ENCODE measurements around the gene IQSEC1.

The IQSEC1 gene

DNA sequence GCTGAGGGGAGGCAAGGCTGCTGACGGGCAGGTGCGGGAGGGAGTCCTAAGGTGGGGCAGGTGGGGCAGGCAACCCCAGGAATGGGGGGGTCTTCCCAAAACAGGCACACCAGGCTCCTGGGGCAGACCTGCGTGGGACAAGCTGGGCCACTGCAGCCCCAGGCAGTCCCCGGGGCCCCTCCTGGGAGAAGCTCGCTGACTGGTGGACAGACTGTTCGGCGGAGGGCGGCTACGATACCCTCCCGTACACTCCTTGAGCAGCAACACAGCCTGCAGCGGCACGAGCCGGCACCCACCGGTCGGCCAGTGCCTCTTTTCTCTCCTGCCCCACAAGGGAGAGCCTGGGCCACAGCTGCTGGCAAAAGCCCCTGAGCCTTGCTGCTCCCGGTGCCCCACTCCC, 165.9 kb downstream of the IQSEC1 start:
- no peak for DNase-seq (ENCODE audit: low read depth)

DNA sequence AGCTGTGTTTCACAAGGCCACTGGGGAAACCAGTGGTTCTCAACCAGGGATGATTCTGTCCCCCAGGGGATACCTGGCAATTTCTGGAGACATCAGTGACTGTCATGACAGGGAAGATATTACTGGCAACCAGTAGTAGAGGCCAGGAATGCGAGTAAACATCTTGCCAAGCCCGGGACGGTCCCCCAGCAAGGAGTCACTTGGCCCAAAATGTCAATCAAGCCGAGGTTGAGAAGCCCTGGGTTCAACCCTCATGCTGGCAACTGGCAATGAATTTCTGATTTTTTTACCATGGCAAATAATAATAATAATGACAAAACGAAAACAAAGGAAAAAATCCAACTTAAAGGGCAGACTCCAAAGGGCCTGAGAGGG, 166.3 kb downstream of the IQSEC1 start:
- DNase-seq (ENCODE audit: low read depth), result no peak

DNA sequence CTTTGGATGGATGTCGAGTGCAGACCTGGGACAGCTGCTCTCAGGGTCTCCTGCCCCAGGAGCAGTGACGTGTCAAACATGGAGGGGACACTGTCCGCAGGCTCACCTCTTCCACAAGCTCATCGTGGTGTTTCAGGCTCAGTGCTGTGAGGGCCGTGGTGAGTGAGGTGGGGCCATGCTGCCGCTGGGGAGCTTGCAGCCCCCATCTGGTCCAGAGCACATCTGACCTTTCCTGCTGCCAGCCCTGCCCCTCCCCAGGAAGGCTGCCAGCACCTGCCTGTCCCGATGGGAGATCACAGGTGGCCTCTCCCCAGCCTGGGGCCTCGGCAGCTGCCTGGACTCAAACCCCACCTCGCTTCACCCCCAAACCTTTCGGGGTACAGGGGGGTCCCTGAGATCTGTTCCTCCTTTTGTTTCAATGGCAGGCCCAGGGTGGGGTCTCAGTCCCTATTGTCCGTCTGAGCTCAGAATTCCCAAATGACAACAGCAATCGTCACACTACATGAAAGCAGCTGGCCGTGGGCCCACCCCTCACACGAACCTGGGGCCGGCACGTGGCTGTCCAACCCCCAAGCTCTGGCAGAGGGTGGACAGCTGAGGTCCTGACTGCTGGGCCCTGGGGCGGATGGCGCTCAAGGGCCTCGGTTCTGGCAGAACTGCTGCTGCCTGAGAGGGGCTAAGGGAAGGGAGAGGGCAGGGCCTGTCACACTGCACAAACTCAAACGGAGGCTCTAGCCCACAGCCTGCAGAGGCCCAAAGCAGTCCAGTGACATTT, 166.9 kb downstream of the IQSEC1 start:
- DNase-seq (ENCODE audit: low read depth), result no peak

DNA sequence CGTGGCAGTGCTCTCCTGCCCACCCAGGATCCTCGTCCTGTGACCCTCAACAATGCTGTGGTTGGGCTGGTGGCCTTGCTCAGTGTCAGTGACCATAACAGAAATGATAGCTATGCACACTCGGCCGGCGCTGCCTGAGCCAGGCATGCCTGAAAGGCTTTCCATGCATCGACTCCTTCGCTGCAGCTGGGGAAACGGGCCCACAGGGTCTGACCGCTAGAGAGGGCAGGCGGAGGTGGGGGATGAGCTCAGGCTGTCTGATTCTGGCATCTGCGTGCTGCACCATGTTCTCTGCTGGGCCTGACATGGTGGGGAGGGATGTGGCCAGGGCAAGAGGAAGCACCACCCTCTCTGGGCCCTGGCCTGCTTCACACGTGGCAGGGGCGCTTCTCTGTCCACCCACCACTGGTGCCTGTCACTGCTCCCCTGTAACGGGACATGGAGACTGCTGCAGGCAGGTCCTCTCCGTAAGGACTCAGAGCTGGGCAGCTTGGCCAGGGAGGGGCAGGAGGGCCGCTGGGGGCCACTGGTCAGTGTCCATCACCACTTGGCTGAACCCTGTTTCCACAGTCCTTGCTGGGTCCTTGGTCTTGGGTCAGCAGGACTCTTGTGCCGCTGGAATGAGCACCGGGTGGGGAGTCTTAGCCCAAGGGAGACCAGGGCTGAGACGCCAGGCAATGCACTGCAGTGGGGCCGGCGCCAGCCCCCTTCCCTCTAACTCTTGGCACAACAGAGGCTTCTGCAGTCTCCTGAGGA, 167.7 kb downstream of the IQSEC1 start:
- DNase-seq (ENCODE audit: low read depth), result no peak

DNA sequence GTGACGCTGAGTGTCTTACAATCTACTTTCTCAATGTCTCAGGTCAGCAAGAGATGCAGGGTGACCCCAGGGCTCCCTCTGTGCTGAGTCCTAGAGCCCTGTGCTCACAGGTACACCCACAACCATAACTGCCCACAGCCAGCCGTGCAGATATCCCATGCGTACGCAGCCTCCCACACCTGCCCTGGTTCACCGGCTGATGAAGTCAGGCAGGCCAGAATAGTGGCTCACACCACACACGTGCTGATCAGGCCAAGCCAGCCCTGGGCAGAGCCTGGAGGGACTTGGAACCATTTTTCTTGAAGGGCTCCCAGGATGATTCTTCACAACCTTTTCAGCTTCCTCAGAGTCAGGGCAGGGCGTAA, 168.3 kb downstream of the IQSEC1 start:
- DNase-seq (ENCODE audit: low read depth), result no peak

DNA sequence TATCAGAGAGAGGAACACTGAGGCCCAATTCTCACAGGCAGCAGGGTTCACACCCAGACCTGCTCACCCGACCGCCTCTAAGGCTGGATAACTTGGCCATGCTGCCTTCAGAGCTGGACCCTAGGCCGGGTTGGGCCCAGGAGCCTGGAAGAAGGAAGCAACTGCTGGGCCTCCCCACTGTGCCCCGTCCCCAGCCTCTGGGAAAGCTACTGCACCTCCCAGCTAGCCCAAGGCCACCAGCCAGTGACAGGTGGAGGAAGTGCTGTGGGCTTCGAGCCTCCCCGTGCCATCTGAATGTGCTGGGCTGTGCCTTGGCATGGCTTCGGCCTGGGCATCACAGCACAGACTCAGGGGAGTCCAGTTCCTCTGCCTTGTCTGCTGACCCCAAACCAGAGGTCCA, 169.3 kb downstream of the IQSEC1 start:
- DNase-seq (ENCODE audit: low read depth), result no peak

DNA sequence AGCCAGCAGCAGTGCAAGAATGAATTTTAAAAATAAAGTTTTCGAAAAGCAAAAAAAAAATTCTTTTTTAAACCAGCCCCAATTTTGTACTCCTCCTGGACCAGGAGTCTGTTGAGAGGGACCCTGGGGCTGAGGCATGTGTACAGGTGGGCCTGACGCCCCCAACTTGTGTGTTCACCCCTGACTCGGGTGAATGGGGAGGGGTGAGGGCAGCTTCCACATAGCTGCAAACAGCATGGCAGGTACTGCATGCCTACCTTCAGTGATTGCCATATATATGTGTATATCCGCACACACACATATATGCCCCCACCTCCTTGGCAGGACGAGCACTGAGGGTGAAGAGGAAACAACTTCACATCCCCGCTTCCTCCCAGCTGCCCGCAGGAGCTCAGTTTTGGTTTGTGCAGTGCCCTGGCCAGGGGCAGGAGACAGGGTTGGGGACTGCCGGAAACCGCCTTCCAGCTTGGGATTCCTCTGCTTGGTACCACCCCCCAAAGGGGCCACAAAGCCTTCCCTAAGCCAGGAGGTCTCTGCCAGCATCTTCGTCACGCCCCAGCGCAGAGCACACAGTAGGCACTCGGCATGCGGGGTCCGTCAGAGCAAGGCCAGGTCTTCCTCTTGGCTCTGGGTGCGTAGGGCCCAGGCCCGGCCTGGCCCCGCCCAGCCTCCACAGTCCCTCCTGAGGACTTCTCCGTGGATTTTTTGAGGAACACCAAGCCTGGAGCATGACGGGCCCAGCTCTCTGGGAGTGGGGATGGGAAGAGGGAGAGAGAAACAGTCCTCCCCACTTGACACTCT, 170.0 kb downstream of the IQSEC1 start:
- no peak for DNase-seq (ENCODE audit: low read depth)

DNA sequence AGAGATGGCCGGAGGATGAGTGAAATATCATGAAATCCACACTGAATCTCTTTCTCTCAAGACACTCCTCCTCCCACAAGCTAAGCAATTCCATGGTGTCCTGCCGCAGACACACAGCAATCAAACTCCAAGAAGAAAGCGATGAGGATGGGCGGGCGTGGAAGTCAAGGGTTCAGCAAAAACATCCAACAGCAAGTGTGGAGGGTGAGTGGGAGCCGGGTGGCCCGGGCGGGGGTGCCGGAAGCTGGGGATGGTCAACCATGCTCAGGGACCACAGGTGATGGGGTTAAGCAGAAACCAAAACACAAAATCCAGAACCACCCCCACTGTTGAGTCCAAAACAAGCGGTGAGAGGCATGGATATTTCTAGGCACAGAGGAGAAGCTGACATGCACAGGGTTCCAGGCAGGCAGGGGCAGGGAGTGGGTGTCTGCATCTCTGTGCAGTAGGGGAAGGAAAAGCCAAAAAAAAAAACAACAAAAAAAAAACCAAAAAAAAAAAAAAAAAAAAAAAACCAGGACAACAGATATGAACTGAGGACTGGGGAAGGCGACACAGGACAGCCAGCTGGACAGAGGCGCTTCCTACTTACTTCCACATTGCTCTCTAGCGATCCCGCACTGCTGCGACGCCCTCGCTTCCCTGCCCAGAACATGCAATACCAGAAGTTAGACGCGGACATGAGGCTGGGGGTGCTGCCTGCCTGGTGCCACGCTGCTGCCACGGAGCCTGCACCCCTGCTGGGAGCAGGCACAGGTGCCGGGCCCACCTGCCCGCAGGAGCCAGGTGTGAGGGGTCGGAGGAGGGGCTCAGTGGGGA, 170.8 kb downstream of the IQSEC1 start:
- DNase-seq (ENCODE audit: low read depth), result no peak

DNA sequence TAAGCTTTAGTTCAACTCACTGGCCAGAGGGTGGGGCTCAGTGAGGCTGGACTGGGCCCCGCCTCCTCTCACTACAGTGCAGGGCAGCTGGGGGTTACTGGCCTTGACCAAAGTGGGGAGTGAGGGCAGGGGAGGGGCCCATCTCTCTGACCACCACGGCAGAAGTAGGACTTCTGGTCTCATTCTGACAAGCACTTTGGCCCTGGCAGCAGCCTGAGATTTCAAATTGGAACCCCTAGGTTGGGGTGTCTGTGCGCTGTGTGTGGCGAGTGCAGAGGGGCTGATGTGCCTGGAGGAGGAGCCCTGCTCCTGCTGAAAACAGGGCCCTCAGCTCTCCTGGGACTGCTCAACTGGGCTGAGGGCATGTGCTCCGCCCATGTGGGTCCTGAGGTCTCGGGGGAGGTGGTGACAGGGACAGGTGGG, 171.6 kb downstream of the IQSEC1 start:
- no peak for DNase-seq (ENCODE audit: low read depth)

DNA sequence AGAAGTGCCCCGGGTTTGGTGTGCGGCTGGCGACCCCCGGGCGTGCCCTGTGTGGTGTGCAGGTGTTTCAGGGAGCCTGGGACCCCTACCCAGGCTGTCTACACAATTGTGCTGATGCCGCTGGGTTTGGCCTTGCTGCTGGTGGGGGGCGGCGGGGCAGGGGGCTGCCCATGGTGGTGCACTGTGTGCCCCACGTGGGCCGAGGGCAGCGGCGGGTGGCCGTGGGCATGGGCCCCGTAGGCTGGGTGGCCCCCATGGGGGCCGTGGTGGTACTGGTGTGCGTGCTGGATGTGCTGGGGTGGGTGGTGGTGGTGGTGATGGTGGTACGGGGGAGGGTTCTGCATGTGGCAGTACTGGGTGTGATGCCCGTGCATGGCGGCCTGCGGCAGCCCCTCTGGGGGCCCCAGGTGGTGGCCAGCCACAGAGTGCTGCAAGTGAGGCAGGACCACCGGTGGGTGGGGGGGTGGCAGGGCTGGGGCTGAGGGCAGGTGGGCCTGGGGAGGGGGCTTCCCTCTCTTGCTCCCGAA, 172.3 kb downstream of the IQSEC1 start:
- no peak for DNase-seq (ENCODE audit: low read depth)

DNA sequence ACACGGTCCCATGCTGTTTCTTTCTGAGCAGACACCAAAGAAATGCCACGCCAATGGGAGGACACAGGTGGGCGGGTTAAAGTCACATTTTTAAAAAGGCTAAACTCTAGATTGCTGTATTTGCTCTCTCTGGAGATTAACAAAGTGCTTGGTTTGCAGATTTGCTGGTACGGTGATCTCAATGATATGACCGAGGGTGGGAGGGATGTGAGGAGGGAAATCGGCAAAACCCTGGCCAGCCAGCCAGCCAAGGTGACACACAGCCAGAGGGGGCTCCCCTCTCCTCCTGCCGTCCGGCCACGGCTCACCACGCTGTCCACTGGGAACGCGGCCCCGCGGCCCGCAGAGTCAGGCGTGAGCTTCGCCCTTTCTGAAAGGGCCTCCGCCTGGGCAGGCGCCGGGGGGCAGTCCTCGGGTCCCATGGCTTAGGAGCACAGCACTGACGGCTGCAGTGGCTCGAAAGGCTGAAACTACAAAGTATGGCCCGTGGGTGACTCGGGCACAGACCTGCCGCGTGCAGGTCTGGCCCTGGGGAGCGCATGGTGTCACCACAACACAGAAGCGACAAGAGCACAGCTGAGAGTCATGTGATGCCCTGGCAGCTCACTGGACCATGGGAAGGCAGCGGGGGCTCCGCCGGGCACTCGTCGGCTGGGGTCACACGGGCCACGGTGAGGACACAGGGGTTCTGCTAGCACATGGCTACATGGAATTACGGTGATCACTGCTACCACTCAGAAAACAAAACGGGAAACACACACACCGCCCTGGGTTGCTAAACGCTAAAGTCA, 174.1 kb downstream of the IQSEC1 start:
- no peak for DNase-seq (ENCODE audit: low read depth)

DNA sequence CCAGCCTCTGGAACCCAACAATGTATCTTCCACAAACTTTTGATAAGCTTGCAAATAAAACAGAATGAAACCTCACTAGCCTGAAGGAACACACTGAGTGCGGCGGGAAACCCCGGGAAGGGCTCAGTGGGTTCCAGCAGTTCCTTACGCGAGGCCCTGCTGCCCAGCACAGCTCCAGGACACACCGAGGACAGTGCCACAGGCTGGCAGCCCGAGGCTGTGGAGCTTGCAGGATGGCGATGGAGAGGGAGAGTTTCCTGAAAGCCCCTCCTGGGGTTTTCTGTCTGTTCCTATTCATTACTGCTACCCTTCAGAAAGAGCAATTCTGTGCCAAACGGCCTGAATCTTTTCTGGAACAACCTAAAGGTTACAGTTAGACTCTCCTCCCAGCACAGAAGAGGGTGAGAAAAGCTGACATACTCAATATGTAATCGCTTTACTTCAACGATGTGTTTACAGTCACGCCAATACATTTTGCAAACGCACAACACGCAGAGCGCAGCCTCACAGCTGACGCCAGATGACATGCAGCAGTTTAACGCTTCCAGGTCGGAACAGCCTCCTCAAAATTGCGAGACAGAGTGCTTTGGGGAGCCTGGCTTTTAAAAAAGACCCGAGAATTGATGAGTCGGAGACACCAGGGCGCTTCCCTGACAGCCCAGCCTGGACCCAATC, 174.8 kb downstream of the IQSEC1 start:
- no peak for DNase-seq (ENCODE audit: low read depth)

DNA sequence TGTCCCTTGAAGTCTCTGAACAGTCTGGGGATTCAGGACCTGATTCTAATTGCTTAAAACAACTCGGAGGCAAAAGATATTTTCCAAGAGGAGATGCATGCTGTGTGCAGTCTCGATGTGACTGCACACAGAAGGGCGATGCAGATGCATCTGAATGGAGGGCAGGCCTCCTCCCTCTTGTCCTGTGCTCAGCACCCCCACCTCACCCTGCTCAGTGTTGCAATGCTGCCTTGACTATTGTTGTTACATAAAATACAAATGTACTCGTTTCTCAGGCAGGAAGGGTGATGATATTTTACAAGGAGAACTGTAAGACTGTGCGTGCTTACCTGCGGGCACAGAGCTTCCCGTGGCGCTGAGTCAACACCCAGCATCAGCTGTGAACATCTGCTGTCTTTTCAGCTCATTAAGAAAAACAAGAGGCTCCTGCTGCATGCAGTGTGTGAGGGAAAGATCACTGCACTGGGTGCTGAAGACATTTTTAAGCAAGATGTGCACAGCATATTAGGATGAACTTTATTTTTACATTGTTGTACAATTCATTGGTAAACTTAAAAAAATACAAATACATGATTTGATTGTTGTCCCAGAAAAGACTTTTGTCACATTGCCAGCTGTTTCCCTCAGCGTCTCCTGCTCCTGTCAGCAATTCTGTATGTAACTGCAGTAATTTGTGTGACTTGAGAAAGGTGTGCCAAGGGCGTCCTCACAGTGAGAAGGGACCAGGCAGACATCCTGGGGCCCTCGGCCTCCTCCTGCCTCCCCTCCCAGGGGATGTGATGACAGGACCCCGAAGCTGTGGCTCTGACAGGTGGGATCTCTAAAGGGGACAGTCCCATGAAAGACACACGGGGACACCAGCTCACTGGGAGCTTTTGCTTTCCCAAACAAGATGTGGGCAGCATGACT, 175.6 kb downstream of the IQSEC1 start:
- DNase-seq (ENCODE audit: low read depth), result no peak

DNA sequence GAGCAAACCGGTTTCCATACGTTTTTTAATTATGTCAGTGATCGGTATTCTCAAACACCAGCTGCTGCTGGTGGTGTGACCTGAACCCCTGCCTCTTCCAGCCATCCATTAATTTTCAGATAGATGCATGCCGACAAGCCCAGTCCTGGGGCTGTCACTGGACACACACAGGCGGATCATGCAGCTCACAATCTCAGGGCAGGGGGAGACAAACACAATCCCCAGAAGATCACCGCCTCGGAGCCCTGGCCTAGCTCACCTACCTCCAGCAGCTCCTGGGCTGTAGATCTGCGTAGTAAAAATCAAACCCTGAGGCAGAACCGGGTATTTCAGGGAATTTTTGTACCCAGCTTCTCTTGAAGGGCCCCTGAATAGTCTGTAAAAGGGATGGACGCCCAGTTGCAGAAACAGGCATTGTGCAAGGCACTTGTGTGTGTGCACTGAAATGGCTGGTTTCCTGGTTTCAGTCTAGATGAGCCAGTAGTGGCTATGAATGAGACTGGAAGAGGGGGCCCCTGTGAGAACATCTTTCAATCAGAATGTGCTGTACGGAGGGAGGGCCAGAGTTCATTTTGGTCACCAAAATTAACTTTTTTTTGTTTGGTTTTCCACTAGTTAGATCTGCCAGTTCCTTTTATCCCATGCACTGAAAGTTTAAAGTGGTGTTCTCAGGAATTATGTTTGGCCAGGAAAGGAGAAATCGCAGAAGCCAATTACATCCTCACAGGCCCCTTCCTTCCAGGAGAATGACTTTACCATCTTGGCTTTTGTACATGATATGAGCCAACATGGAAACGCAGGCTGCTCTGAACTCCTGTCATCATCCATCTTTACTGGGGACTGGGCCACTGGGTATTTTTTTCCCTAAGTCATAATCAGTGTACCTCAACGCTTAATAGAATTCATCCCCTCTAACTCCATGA, 176.9 kb downstream of the IQSEC1 start:
- DNase-seq (ENCODE audit: low read depth), result no peak

DNA sequence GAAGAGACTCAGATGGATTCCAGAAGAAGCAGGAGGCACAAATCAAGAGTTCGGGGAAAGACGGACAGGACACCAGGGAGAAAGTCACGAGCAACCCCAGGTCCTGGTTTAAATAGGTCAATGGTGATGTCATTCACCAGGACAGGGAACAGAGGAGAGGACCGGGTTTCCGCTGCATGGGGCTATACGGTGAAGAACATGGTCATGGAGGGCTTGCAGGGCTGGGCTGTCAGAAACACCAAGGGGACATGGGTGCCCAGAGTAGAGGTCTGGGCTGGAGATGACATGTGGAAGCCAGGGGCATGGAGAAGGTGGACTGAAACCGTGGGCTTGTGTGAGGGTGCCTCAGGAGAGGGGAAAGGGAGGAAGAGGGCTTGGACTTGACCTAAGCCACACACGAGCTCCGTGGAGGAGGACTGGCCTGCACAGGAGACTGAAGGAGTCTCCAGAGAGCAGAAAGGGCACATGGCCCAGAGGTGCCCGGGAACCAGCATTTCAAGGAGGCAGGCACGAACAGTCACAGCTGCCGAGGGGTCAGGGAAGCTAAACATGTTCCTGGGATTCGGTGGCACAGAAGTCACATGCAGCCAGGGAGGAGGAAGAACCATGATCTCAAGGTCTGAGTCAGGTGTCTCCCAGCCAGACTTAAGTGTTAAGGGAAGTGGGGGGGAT, 177.7 kb downstream of the IQSEC1 start:
- DNase-seq (ENCODE audit: low read depth), result no peak

DNA sequence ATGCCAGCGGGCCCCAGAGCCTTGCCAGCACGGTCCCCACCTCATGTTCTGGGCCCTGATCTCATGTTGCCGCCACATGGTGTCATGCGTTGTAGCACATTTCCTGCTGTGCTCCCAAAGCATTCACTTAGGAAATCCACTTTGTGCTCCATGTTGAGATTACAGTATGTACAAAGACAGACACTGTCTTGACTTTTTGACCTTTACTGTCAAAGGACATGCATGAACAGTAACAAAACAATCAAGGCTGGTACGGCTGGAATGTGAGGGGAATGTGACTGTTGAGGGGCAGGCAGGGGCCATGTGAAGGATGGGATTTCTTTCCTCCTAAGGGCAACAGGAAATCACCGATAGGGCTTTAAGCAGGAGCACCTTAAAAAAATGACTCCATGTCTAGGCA, 178.6 kb downstream of the IQSEC1 start:
- DNase-seq (ENCODE audit: low read depth), result no peak

DNA sequence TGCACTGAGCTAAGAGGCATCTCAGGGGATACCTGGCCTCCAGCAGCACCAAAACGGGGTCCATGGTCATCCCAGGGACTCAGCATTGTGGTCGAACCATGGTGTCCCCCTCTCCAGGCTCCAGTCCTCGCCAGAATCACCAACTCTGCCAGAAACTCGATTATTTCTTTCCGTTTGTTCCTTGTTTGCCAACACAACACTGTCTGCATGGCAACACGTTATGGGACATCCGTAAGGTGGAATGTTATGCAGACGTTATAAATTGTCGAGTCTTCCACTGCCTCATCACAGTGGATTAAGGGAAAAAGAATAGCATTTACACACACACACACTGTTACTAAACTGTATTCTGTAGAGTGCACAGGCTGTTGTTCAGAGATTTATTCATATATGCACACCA, 179.4 kb downstream of the IQSEC1 start:
- DNase-seq (ENCODE audit: low read depth), result no peak

DNA sequence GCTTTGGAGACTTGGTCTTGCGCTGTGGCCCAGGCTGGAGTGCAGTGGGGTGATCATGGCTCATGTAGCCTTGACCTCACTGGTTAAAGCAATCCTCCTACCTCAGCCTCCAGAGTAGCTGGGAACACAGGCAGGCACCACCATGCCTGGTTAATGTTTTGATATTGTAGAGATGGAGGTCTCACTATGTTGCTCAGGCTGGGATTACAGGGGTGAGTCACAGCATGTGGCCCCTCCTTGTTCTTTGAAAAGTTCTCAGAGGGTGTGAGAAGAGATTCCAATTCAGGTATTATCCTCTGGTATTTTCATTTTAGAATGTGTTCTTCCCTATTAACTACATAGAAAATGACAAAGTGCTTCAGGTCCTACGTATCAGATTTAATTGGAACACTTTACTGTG, 180.0 kb downstream of the IQSEC1 start:
- DNase-seq (ENCODE audit: low read depth), result no peak

Measured in activated T-cell treated with anti-CD3 and anti-CD28 coated beads for 24 hours (primary cell).